Memory B cell (primary cell): Measurements from ENCODE around the gene XCR1.
A peak's percentile ranks its signal among the peaks of the same experiment; 100 is the strongest.

Experiments
- ATAC-seq: fragments of 150-1000 bp; cut with Tn5 transposase; 2 replicates; pipeline ENCODE4 v1.10.0; 2021; ENCODE audit warnings: low read depth, mild to moderate bottlenecking, moderate library complexity
- DNase-seq, 2 donors: peaks; one replicate each; pipeline ENCODE4 v3.0.0; 2022; ENCODE audit warnings: low spot score in 2 of 2
- H3K27ac Mint-ChIP-seq: one replicate; pipeline ENCODE4 v1.8.0; 2022; ENCODE audit warnings: mild to moderate bottlenecking, moderate library complexity, mixed read lengths
- H3K27me3 Mint-ChIP-seq: one replicate; pipeline ENCODE4 v1.8.0; 2022; ENCODE audit warnings: mixed read lengths
- H3K36me3 Mint-ChIP-seq: one replicate; pipeline ENCODE4 v1.8.0; 2022; ENCODE audit warnings: mild to moderate bottlenecking, mixed read lengths
- H3K4me1 Mint-ChIP-seq: one replicate; pipeline ENCODE4 v1.8.0; 2022; ENCODE audit warnings: mixed read lengths
- H3K4me3 Mint-ChIP-seq: one replicate; pipeline ENCODE4 v1.8.0; 2022; ENCODE audit warnings: mild to moderate bottlenecking, moderate library complexity, mixed read lengths
- H3K9me3 Mint-ChIP-seq: one replicate; pipeline ENCODE4 v1.8.0; 2022; ENCODE audit warnings: mixed read lengths

Gene XCR1, protein sequence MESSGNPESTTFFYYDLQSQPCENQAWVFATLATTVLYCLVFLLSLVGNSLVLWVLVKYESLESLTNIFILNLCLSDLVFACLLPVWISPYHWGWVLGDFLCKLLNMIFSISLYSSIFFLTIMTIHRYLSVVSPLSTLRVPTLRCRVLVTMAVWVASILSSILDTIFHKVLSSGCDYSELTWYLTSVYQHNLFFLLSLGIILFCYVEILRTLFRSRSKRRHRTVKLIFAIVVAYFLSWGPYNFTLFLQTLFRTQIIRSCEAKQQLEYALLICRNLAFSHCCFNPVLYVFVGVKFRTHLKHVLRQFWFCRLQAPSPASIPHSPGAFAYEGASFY

GRCh38 chr3:46027021-46027705 is at the start of gene XCR1:
TSS of gene XCR1 (minus strand) at chr3:46027483. CDS start at chr3:46021947, 5,536 bp downstream.
- ATAC-seq: no peak
- DNase-seq: no peak
- H3K36me3 Mint-ChIP-seq: peaks cover 9% of the 10 kb centered on the region
- peaks cover 4% of the 10 kb centered on the region for H3K4me1 Mint-ChIP-seq
- H3K9me3 Mint-ChIP-seq: peaks cover 11% of the 10 kb centered on the region
- H3K4me3 Mint-ChIP-seq: no peak within 1 kb of the TSS
- H3K27ac Mint-ChIP-seq: no peak within 1 kb of the TSS
- no peaks in the 10 kb centered on the region for H3K27me3 Mint-ChIP-seq

DNA sequence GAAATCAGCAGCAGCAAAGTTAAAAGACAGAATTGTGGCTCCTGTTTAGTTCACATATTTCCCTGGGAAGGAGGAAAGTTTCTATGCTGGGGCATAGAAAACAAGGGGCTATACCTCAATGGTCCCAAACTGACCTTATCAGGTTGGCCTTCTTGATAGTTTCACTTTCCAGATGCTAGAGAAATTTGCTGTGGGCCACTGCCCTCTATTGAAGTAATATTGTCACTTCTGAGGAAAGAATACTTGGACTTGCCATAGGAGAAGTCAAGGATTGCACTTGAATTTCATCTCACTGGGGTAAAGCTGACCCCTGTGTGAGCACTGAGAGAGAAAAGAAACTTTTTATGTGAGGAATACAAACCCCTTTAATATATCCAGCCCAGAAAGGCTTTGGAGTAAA is 49.3 kb upstream of the XCR1 start:
- no peak for ATAC-seq
- H3K4me1 Mint-ChIP-seq: peaks cover 2% of the 10 kb centered on the region
- H3K9me3 Mint-ChIP-seq: no peaks in the 10 kb centered on the region
- no peak overlapping the region for H3K27ac Mint-ChIP-seq
- H3K4me3 Mint-ChIP-seq: no peak overlapping the region
- H3K36me3 Mint-ChIP-seq: no peaks in the 10 kb centered on the region
- no peak for DNase-seq
- no peaks in the 10 kb centered on the region for H3K27me3 Mint-ChIP-seq

- H3K27ac Mint-ChIP-seq: no peak overlapping the region
- H3K4me3 Mint-ChIP-seq: no peak overlapping the region
- ATAC-seq (no peak), DNase-seq (no peak)
- peaks cover 3% of the 10 kb centered on the region for H3K4me1 Mint-ChIP-seq
- peaks cover 3% of the 10 kb centered on the region for H3K36me3 Mint-ChIP-seq
- H3K27me3 Mint-ChIP-seq: no peaks in the 10 kb centered on the region
- H3K9me3 Mint-ChIP-seq: peaks cover 2% of the 10 kb centered on the region
These were observed 48.5 kb upstream of the XCR1 start for GRCh38 chr3:46075816-46076215.

GRCh38 chr3:46071222-46071858 is 44.1 kb upstream of the XCR1 start:
- Mint-ChIP-seq H3K4me3 (no peak overlapping the region), H3K4me1 (peaks cover 5% of the 10 kb centered on the region), H3K9me3 (peaks cover 4% of the 10 kb centered on the region), H3K27me3 (no peaks in the 10 kb centered on the region), H3K36me3 (peaks cover 3% of the 10 kb centered on the region), H3K27ac (no peak overlapping the region)
- ATAC-seq: no peak
- no peak for DNase-seq

GRCh38 chr3:46070595-46071093 is 43.4 kb upstream of the XCR1 start:
- Mint-ChIP-seq H3K9me3 (peaks cover 4% of the 10 kb centered on the region), H3K27ac (no peak overlapping the region), H3K27me3 (no peaks in the 10 kb centered on the region), H3K4me3 (no peak overlapping the region), H3K36me3 (peaks cover 3% of the 10 kb centered on the region), H3K4me1 (peaks cover 5% of the 10 kb centered on the region)
- DNase-seq: no peak
- no peak for ATAC-seq

GRCh38 chr3:46068501-46068900 is 41.2 kb upstream of the XCR1 start:
- Mint-ChIP-seq H3K36me3 (peaks cover 3% of the 10 kb centered on the region), H3K9me3 (peaks cover 4% of the 10 kb centered on the region), H3K27me3 (no peaks in the 10 kb centered on the region), H3K4me1 (peaks cover 5% of the 10 kb centered on the region), H3K27ac (no peak overlapping the region), H3K4me3 (no peak overlapping the region)
- DNase-seq: no peak
- no peak for ATAC-seq

DNA sequence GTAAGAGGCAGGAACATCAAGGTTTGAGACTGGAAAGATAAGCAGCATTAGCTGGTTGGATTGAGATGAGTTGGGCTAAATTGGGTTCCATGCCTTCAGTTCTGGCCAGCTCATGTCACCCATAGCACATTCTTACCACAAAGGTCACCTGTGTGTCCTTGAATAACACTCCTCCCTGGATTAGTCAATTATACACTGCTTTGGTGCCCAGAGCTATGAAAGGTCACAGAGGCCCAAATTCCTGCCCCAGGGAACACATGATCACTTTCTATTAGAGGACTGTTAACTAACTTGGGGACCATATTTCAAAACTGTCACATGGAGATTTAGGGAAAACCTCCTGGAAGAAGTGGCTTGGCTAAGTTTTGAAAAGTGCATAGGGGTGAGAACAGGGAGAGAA is 40.1 kb upstream of the XCR1 start:
- Mint-ChIP-seq H3K27ac (no peak overlapping the region), H3K27me3 (no peaks in the 10 kb centered on the region), H3K4me1 (peaks cover 5% of the 10 kb centered on the region), H3K36me3 (peaks cover 3% of the 10 kb centered on the region), H3K4me3 (no peak overlapping the region), H3K9me3 (peaks cover 4% of the 10 kb centered on the region)
- no peak for ATAC-seq
- DNase-seq: no peak

GRCh38 chr3:46065750-46066256 is 38.5 kb upstream of the XCR1 start:
- Mint-ChIP-seq H3K36me3 (no peaks in the 10 kb centered on the region), H3K27ac (no peak overlapping the region), H3K27me3 (no peaks in the 10 kb centered on the region), H3K4me3 (no peak overlapping the region), H3K9me3 (peaks cover 1% of the 10 kb centered on the region), H3K4me1 (peaks cover 4% of the 10 kb centered on the region)
- DNase-seq (no peak), ATAC-seq (no peak)

- H3K4me1 Mint-ChIP-seq: no peaks in the 10 kb centered on the region
- H3K9me3 Mint-ChIP-seq: no peaks in the 10 kb centered on the region
- no peaks in the 10 kb centered on the region for H3K36me3 Mint-ChIP-seq
- H3K27ac Mint-ChIP-seq: no peak overlapping the region
- H3K27me3 Mint-ChIP-seq: no peaks in the 10 kb centered on the region
- DNase-seq: no peak
- H3K4me3 Mint-ChIP-seq: no peak overlapping the region
- peak; percentile 88 for ATAC-seq
These were observed 38.0 kb upstream of the XCR1 start for GRCh38 chr3:46065294-46065705.

GRCh38 chr3:46062679-46063078 is 35.4 kb upstream of the XCR1 start:
- Mint-ChIP-seq H3K4me1 (peaks cover 8% of the 10 kb centered on the region), H3K9me3 (no peaks in the 10 kb centered on the region), H3K4me3 (no peak overlapping the region), H3K36me3 (no peaks in the 10 kb centered on the region), H3K27me3 (no peaks in the 10 kb centered on the region), H3K27ac (no peak overlapping the region)
- DNase-seq (no peak), ATAC-seq (no peak)

DNA sequence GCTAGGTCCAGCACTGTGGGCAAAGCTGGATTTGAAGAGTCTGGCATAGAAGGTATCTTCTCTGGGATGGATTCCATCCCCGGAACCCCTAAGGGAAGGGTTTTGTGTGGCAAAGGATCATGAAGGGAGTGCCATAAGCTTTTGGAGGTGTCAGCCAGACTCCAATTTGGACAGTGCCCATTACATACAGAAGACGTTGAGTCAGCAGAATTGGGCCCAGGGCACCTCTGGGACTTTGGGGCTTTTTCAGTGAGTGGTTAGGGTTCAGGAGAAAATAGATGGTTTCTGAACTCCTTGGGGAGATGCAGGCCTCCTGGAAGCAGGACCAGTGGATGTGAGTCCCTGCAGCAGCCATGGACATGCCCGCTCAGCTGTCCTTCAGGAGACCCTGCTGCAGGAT is 34.6 kb upstream of the XCR1 start:
- H3K4me1 Mint-ChIP-seq: peaks cover 8% of the 10 kb centered on the region
- ATAC-seq (no peak), DNase-seq (peak in 1 of 2 donors; percentile 9)
- H3K27ac Mint-ChIP-seq: no peak overlapping the region
- H3K27me3 Mint-ChIP-seq: no peaks in the 10 kb centered on the region
- no peaks in the 10 kb centered on the region for H3K36me3 Mint-ChIP-seq
- no peaks in the 10 kb centered on the region for H3K9me3 Mint-ChIP-seq
- no peak overlapping the region for H3K4me3 Mint-ChIP-seq

DNA sequence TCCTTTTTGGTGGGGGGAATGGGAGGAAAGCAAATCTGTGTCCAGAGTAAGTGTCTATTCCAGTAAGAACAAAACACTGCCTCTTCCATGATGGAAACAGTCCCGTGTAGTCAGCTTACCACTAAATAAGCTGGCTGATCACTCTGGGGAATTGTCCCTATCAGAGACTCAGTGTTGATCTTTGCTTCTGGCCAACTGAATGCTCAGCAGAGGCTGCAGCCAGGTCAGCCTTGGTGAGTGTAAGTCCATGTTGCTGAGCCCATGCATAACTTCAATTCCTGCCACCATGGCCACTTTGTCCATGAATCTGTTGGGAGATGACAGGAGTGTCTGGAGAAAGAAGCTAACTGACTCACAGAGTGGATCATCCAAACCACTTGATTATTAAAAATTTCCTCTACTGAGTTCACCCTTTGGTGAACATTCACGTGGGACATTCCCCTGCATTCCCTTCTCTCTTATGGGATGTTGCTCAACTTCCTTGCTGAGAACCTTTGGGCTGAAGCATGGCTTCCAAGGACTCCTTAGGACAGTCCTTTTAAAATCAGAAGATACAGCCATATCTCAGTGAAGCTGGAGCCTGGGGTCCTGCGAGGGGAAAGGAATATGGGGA is 33.9 kb upstream of the XCR1 start:
- Mint-ChIP-seq H3K27ac (no peak overlapping the region), H3K4me3 (no peak overlapping the region), H3K27me3 (no peaks in the 10 kb centered on the region), H3K4me1 (peaks cover 8% of the 10 kb centered on the region), H3K36me3 (no peaks in the 10 kb centered on the region), H3K9me3 (no peaks in the 10 kb centered on the region)
- no peak for ATAC-seq
- DNase-seq: peak in 1 of 2 donors; percentile 5

DNA sequence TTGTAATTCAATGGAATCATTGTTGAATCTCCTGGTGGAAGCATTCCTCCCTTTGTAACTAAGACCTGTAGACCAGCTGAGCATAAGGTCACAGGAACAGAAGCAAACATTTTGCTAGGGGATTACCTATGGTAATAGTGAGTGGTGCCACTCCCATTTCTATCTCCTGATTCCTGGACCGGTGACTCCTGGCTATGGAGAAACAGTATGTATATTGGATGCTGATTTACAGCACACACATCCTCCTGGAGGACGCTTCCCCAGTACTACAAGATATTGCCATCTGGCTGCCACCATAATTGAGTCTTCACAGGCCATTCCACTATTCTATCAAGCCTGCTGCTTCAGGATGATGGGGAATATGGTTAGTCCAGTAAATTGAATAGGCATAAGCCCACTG is 33.3 kb upstream of the XCR1 start:
- Mint-ChIP-seq H3K4me1 (peaks cover 10% of the 10 kb centered on the region), H3K4me3 (no peak overlapping the region), H3K27me3 (no peaks in the 10 kb centered on the region), H3K36me3 (no peaks in the 10 kb centered on the region), H3K9me3 (no peaks in the 10 kb centered on the region), H3K27ac (no peak overlapping the region)
- ATAC-seq: no peak
- peak in 1 of 2 donors; percentile 4 for DNase-seq

DNA sequence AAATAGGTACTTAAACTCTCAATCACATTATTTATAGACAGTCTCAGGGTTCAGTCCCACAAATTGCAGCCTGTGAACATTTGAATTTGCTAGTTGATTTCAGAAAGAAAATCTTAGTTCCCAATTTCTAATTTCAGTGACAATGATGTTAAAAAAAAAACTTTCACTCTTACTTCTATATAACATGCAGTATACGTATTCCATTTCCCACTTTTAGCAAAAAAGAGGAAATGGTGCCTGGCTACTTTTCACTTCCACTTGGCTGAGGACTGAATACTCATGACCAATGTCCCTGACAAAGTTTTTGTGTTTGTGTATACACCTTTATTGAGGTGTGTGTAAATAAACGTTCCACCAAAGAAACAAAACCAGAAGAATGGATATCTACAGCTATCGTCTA is 32.1 kb upstream of the XCR1 start:
- Mint-ChIP-seq H3K9me3 (no peaks in the 10 kb centered on the region), H3K36me3 (no peaks in the 10 kb centered on the region), H3K27me3 (no peaks in the 10 kb centered on the region), H3K4me3 (no peak overlapping the region), H3K4me1 (peaks cover 10% of the 10 kb centered on the region), H3K27ac (no peak overlapping the region)
- ATAC-seq (peak; percentile 59), DNase-seq (no peak)
